HG03039 (cell line): ENCODE results near the gene USP20.
"Not testable (repeated sequence)": the region's sequence is repeated elsewhere in the genome, so short reads cannot be mapped to it uniquely, and the experiment has no call there.

Experiments used
- ATAC-seq: cut with Tn5 transposase; IDR thresholded peaks from one replicate; pipeline ENCODE4 v1.9.1; 2021; ENCODE audit warnings: mild to moderate bottlenecking, moderate library complexity; ENCODE audit not compliant: unreplicated experiment

Gene USP20

GRCh38 chr9:129835128-129835859 lies at the start of gene USP20, which contains the start of gene C9orf78:
TSS of gene USP20 (plus strand) at chr9:129835458. CDS start at chr9:129852556, 17,098 bp downstream.
TSS of gene C9orf78 (minus strand) at chr9:129835275. CDS start at chr9:129835221, 54 bp downstream.
- ATAC-seq: peak; percentile 94

- no peak for ATAC-seq
These were observed 49.4 kb upstream of the USP20 start for GRCh38 chr9:129785866-129786265.

- ATAC-seq: no peak
These were observed 48.8 kb upstream of the USP20 start for GRCh38 chr9:129786481-129786880.

GRCh38 chr9:129794549-129794948 lies 40.7 kb upstream of the USP20 start:
- no peak for ATAC-seq

GRCh38 chr9:129796029-129796428 lies 39.2 kb upstream of the USP20 start:
- ATAC-seq: not testable (repeated sequence)

- ATAC-seq: no peak
These were observed 36.3 kb upstream of the USP20 start for GRCh38 chr9:129798973-129799372.

GRCh38 chr9:129801504-129801903 lies 33.8 kb upstream of the USP20 start:
- no peak for ATAC-seq

- peak; percentile 81 for ATAC-seq
These were observed 32.2 kb upstream of the USP20 start, which contains the start of gene TOR1B for GRCh38 chr9:129802833-129803675. TSS of gene TOR1B (plus strand) at chr9:129803184. CDS start at chr9:129803213, 29 bp downstream.

- ATAC-seq: no peak
These were observed 31.6 kb upstream of the USP20 start for GRCh38 chr9:129803676-129804060.

- ATAC-seq: no peak
These were observed 29.2 kb upstream of the USP20 start for GRCh38 chr9:129806061-129806460.

GRCh38 chr9:129809346-129809745 lies 25.9 kb upstream of the USP20 start:
- ATAC-seq: no peak

GRCh38 chr9:129810116-129810515 lies 25.1 kb upstream of the USP20 start:
- ATAC-seq: no peak

- ATAC-seq: no peak
These were observed 24.5 kb upstream of the USP20 start for GRCh38 chr9:129810788-129811187.

GRCh38 chr9:129811967-129812363 lies 23.3 kb upstream of the USP20 start:
- no peak for ATAC-seq

GRCh38 chr9:129812385-129812784 lies 22.9 kb upstream of the USP20 start:
- no peak for ATAC-seq

- no peak for ATAC-seq
These were observed 21.6 kb upstream of the USP20 start for GRCh38 chr9:129813661-129814060.

GRCh38 chr9:129814432-129815223 lies 20.6 kb upstream of the USP20 start:
- no peak for ATAC-seq

GRCh38 chr9:129815278-129815677 lies 20.0 kb upstream of the USP20 start:
- no peak for ATAC-seq

GRCh38 chr9:129816501-129817435 lies 18.5 kb upstream of the USP20 start:
- ATAC-seq: no peak
